Stimulated activated CD4-positive, alpha-beta T cell treated with anti-CD3 and anti-CD28 coated beads, Interleukin-15, amount 100 ng/mL, for 48 hours (primary cell): ENCODE measurements around the gene BACE1.
"Not testable (repeated sequence)": the region's sequence is repeated elsewhere in the genome, so short reads cannot be mapped to it uniquely, and the experiment has no call there.

ENCODE experiments used
- DNase-seq, 2 donors: peaks; one replicate each; pipeline ENCODE4 v3.0.0-alpha.2; 2020; ENCODE audit warnings: low read depth in 2 of 2

The BACE1 gene

GRCh38 chr11:117316197-117316961 is at the start of gene BACE1:
Gene BACE1, minus strand, starts transcription at chr11:117316256. Its CDS starts 461 bp downstream, at chr11:117315795.
- DNase-seq, result no peak

GRCh38 chr11:117361432-117361831 is 45.4 kb upstream of the BACE1 start:
- DNase-seq, result no peak

GRCh38 chr11:117356126-117356890 is 40.3 kb upstream of the BACE1 start:
- no peak for DNase-seq

- DNase-seq, result no peak
Observed at GRCh38 chr11:117354550-117354949, 38.5 kb upstream of the BACE1 start.

GRCh38 chr11:117345039-117345438 is 29.0 kb upstream of the BACE1 start:
- no peak for DNase-seq

- no peak for DNase-seq
Observed at GRCh38 chr11:117337076-117337475, 21.0 kb upstream of the BACE1 start.

GRCh38 chr11:117335399-117335798 is 19.3 kb upstream of the BACE1 start:
- no peak for DNase-seq

GRCh38 chr11:117334896-117335295 is 18.8 kb upstream of the BACE1 start:
- DNase-seq, result no peak

GRCh38 chr11:117333917-117334316 is 17.9 kb upstream of the BACE1 start:
- no peak for DNase-seq

GRCh38 chr11:117332843-117333242 is 16.8 kb upstream of the BACE1 start:
- no peak for DNase-seq

GRCh38 chr11:117328375-117329010 is 12.4 kb upstream of the BACE1 start:
- no peak for DNase-seq

- DNase-seq, result peak; percentile 89 to 92
Observed at GRCh38 chr11:117327567-117328374, 11.7 kb upstream of the BACE1 start, which contains the start of gene CEP164. Gene CEP164, plus strand, starts transcription at chr11:117327854. Its CDS starts 10,733 bp downstream, at chr11:117338587.

GRCh38 chr11:117327255-117327566 is 11.2 kb upstream of the BACE1 start:
- DNase-seq, result not testable (repeated sequence)

GRCh38 chr11:117319214-117319840 is 3.3 kb upstream of the BACE1 start:
- DNase-seq, result no peak

- DNase-seq, result no peak
Observed at GRCh38 chr11:117318738-117319137, 2.7 kb upstream of the BACE1 start.

- no peak for DNase-seq
Observed at GRCh38 chr11:117315285-117316196, 515 bp downstream of the BACE1 start.

GRCh38 chr11:117314840-117315239 is 1.2 kb downstream of the BACE1 start:
- no peak for DNase-seq

GRCh38 chr11:117313828-117314768 is 2.0 kb downstream of the BACE1 start:
- DNase-seq, result no peak

- DNase-seq, result no peak
Observed at GRCh38 chr11:117313091-117313490, 3.0 kb downstream of the BACE1 start.
